Tibial nerve (tissue), 4 donors: Measurements from ENCODE around the gene ZBTB32. TPM values are rescaled to one million over a fixed set of nuclear protein-coding genes. Genes with fewer than 3 reads are reported as not detected.

Experiments used
- DNase-seq, 2 donors: peaks; one replicate each; pipeline ENCODE4 v3.0.0-alpha.2; 2019; ENCODE audit warnings: low spot score in 2 of 2
- H3K27ac ChIP-seq, 4 donors: fragments of 200-600 bp; sonication (generic) in 3 of 4; one replicate each; pipeline ENCODE4 v1.5.1; 2017 to 2019; ENCODE audit warnings: mild to moderate bottlenecking in 1 of 4
- H3K27me3 ChIP-seq, 2 donors: fragments of 200-600 bp; sonication (generic) in 1 of 2; one replicate each; pipeline versions ENCODE4 v1.5.1 to v1.6.0; 2017 to 2019
- H3K36me3 ChIP-seq, 3 donors: fragments of 200-600 bp; sonication (generic); one replicate each; pipeline ENCODE4 v1.5.1; 2018 to 2019
- H3K4me1 ChIP-seq, 4 donors: fragments of 200-600 bp; sonication (generic) in 3 of 4; one replicate each; pipeline ENCODE4 v1.5.1; 2017 to 2019
- H3K4me3 ChIP-seq, 4 donors: fragments of 200-600 bp; sonication (generic) in 3 of 4; one replicate each; pipeline ENCODE4 v1.5.1; 2017 to 2019; ENCODE audit warnings: mild to moderate bottlenecking in 1 of 4, moderate library complexity in 1 of 4
- H3K9me3 ChIP-seq, 4 donors: fragments of 200-600 bp; sonication (generic) in 3 of 4; one replicate each; pipeline ENCODE4 v1.5.1; 2017 to 2019
- CTCF ChIP-seq, 5 experiments: fragments of 200-600 bp in 3 of 5; fragments of 450-650 bp in 2 of 5; sonication (generic) in 3 of 5; IDR thresholded peaks; one replicate each; pipeline ENCODE4 v1.5.1; 2016 to 2019; ENCODE audit warnings: antibody characterized with exemption in 5 of 5, mild to moderate bottlenecking in 3 of 5, moderate library complexity in 2 of 5
- EP300 ChIP-seq, 2 donors: sonication (generic); formaldehyde crosslinking; IDR thresholded peaks; one replicate each; pipeline ENCODE4 v1.6.1; 2017; ENCODE audit warnings: antibody characterized with exemption in 2 of 2, mild to moderate bottlenecking in 1 of 2
- POLR2A ChIP-seq, 2 donors: fragments of 450-650 bp; IDR thresholded peaks; one replicate each; pipeline ENCODE4 v1.6.1; 2017; ENCODE audit warnings: antibody characterized with exemption in 2 of 2, mild to moderate bottlenecking in 2 of 2, moderate library complexity in 2 of 2
- WGBS, 2 donors: methylation state at CpG; one replicate each; pipeline ENCODE4 v1.1.5; 2018; 5-methylcytosine and 5-hydroxymethylcytosine counted together
- total RNA-seq, 4 donors: library from RNA; depleted of rRNA; stranded (reverse); fragments of >200 nt; gene quantifications; one replicate each; pipeline ENCODE4 v1.1.0, GENCODE V29; 2016

Gene ZBTB32
- total RNA-seq, 4 donors from 2014 or later = not detected

GRCh38 chr19:35759697-35760096 is 55.3 kb downstream of the ZBTB32 start:
- Histone ChIP-seq H3K27ac (no peak overlapping the region), H3K4me1 (peaks cover 4 to 50% (median 21%) of the 10 kb centered on the region in 4 donors)

GRCh38 chr19:35760711-35761349 is 56.5 kb downstream of the ZBTB32 start:
- Histone ChIP-seq H3K4me3 (no peak overlapping the region), H3K4me1 (peaks cover 4 to 38% (median 19%) of the 10 kb centered on the region in 4 donors), H3K36me3 (peaks cover 0 to 64% (median 0%) of the 10 kb centered on the region in 3 donors), H3K27ac (no peak overlapping the region), H3K27me3 (no peaks in the 10 kb centered on the region), H3K9me3 (no peaks in the 10 kb centered on the region)
- TF ChIP-seq EP300 (IDR thresholded peaks at IDR 0.05) (no peak), CTCF (IDR thresholded peaks at IDR 0.05) (no peak), POLR2A (IDR thresholded peaks at IDR 0.05) (no peak)
- DNase-seq = no peak
- 90 to 94% methylated on average over 4 of the region's 4 CpGs for WGBS, 2 donors

More at GRCh38 chr19:35759697-35760096, 55.3 kb downstream of the ZBTB32 start:
- Histone ChIP-seq H3K4me3 (no peak overlapping the region), H3K36me3 (peaks cover 0 to 56% (median 0%) of the 10 kb centered on the region in 3 donors), H3K27me3 (no peaks in the 10 kb centered on the region), H3K9me3 (no peaks in the 10 kb centered on the region)
- 92 to 93% methylated on average over 2 of the region's 2 CpGs for WGBS, 2 donors
- DNase-seq = no peak
- no peak for TF ChIP-seq POLR2A (IDR thresholded peaks at IDR 0.05)
- no peak for TF ChIP-seq EP300 (IDR thresholded peaks at IDR 0.05)
- TF ChIP-seq CTCF (IDR thresholded peaks at IDR 0.05) = no peak

DNA sequence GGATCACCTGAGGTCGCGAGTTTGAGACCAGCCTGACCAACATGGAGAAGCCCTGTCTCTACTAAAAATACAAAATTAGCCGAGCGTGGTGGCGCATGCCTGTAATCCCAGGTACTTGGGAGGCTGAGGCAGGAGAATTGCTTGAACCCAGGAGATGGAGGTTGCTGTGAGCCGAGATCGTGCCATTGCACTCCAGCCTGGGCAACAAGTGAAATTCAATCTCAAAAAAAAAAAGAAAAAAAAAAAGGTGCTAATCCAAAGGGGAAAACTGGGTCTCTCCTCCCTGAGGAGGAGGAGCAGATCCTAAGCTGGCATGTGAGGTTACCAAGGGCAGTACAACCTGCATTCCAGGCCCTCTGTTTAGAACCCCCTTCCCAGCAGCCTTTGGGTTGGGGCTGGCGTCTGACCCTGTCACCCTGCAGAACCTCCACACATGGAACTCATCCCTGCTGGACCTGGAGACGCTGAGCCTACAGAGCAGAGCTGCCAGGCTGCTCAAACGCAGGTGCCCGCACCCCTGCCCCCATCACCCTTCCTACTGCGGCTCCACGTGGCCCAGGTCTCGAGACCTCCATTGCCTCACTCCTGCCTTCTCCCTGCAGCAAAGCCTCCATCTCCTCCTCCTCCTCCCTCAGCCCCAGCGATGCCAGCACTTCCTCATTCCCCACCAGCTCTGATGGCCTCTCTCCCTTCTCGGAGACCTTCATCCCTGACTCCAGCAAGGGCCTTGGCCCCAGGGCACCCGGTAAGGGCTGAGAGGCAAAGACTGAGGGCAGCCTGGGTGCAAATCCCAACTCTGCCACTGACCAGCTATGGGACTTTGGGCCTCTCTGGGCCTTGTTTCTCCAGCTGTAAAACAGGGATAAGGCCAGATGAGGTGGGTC is 60.3 kb downstream of the ZBTB32 start:
- WGBS, 2 donors = 91 to 93% methylated on average over 17 of the region's 17 CpGs
- no peak overlapping the region for H3K4me3 ChIP-seq
- no peaks in the 10 kb centered on the region for H3K27me3 ChIP-seq
- no peak overlapping the region for H3K27ac ChIP-seq
- H3K4me1 ChIP-seq = peaks cover 0 to 7% (median 0%) of the 10 kb centered on the region in 4 donors
- peaks cover 0 to 99% (median 0%) of the 10 kb centered on the region in 3 donors for H3K36me3 ChIP-seq
- no peak for DNase-seq
- H3K9me3 ChIP-seq = no peaks in the 10 kb centered on the region
- TF ChIP-seq EP300 (IDR thresholded peaks at IDR 0.05) (no peak), POLR2A (IDR thresholded peaks at IDR 0.05) (no peak), CTCF (IDR thresholded peaks at IDR 0.05) (no peak)

Other genes starting within 250 kb of the ZBTB32 start
- gene KRTDAP, start 214.1 kb upstream of the ZBTB32 start, total RNA-seq = not detected
- gene DMKN, start 190.9 kb upstream of the ZBTB32 start, total RNA-seq = 10 to 100 TPM in 3 of 4 donors, 1 to 10 TPM in 1; 8.2 to 33.5 (median 26.5) TPM
- not detected for gene SBSN, start 176.2 kb upstream of the ZBTB32 start, total RNA-seq
- not detected for gene GAPDHS, start 171.1 kb upstream of the ZBTB32 start, total RNA-seq
- 100 to 1,000 TPM in 1 of 4 donors, 10 to 100 TPM in 3; 63.8 to 103 (median 68.2) TPM for gene TMEM147, start 158.9 kb upstream of the ZBTB32 start, total RNA-seq
- under 1 TPM in 1 of 4 donors, not detected in 3; 0.63 TPM for gene ATP4A, start 140.9 kb upstream of the ZBTB32 start, total RNA-seq
- not detected for gene PMIS2, start 118.4 kb upstream of the ZBTB32 start, total RNA-seq
- 10 to 100 TPM in 3 of 4 donors, 1 to 10 TPM in 1; 9.8 to 17.1 (median 11.0) TPM for gene HAUS5, start 91.8 kb upstream of the ZBTB32 start, total RNA-seq
- gene RBM42, start 75.5 kb upstream of the ZBTB32 start, total RNA-seq = 10 to 100 TPM; 77.4 to 88.3 (median 80.0) TPM
- gene ETV2, start 62.8 kb upstream of the ZBTB32 start, total RNA-seq = 1 to 10 TPM in 1 of 4 donors, under 1 TPM in 1, not detected in 2; 0.84 to 2.2 TPM
- gene COX6B1, start 56.2 kb upstream of the ZBTB32 start, total RNA-seq = 100 to 1,000 TPM; 293 to 338 (median 316) TPM
- gene UPK1A, start 38.0 kb upstream of the ZBTB32 start, total RNA-seq = not detected
- 10 to 100 TPM; 12.9 to 38.7 (median 25.5) TPM for gene KMT2B, start 13.4 kb downstream of the ZBTB32 start, total RNA-seq
- 10 to 100 TPM in 2 of 4 donors, 1 to 10 TPM in 2; 4.8 to 25.5 (median 10.7) TPM for gene IGFLR1, start 37.9 kb downstream of the ZBTB32 start, total RNA-seq
- 10 to 100 TPM; 17.8 to 51.1 (median 43.2) TPM for gene U2AF1L4, start 40.9 kb downstream of the ZBTB32 start, total RNA-seq
- 10 to 100 TPM; 33.1 to 46.7 (median 40.3) TPM for gene PSENEN, start 41.1 kb downstream of the ZBTB32 start, total RNA-seq
- 10 to 100 TPM; 18.1 to 32.7 (median 20.6) TPM for gene LIN37, start 44.0 kb downstream of the ZBTB32 start, total RNA-seq
- gene HSPB6, start 52.5 kb downstream of the ZBTB32 start, total RNA-seq = 100 to 1,000 TPM in 3 of 4 donors, 10 to 100 TPM in 1; 85.2 to 190 (median 124) TPM
- gene PROSER3, start 53.6 kb downstream of the ZBTB32 start, total RNA-seq = 10 to 100 TPM; 14.2 to 32.7 (median 19.9) TPM
- gene ARHGAP33, start 71.0 kb downstream of the ZBTB32 start, total RNA-seq = 10 to 100 TPM in 3 of 4 donors, 1 to 10 TPM in 1; 6.6 to 46.8 (median 26.1) TPM
- gene PRODH2, start 108.3 kb downstream of the ZBTB32 start, total RNA-seq = not detected
- not detected for gene NPHS1, start 147.9 kb downstream of the ZBTB32 start, total RNA-seq
- gene KIRREL2, start 152.4 kb downstream of the ZBTB32 start, total RNA-seq = under 1 TPM in 1 of 4 donors, not detected in 3; 0.44 TPM
- 10 to 100 TPM in 2 of 4 donors, 1 to 10 TPM in 2; 8.7 to 19.7 (median 10.7) TPM for gene APLP1, start 164.0 kb downstream of the ZBTB32 start, total RNA-seq
- gene NFKBID, start 196.0 kb downstream of the ZBTB32 start, total RNA-seq = 10 to 100 TPM; 15.1 to 23.8 (median 21.8) TPM
- 10 to 100 TPM; 10.5 to 37.6 (median 15.5) TPM for gene HCST, start 198.0 kb downstream of the ZBTB32 start, total RNA-seq
- gene TYROBP, start 203.7 kb downstream of the ZBTB32 start, total RNA-seq = 100 to 1,000 TPM in 3 of 4 donors, 10 to 100 TPM in 1; 41.4 to 122 (median 117) TPM
- 10 to 100 TPM in 2 of 4 donors, 1 to 10 TPM in 2; 5.0 to 20.4 (median 8.6) TPM for gene LRFN3, start 231.8 kb downstream of the ZBTB32 start, total RNA-seq